Subcutaneous adipose tissue (tissue), 4 donors: ENCODE measurements around the gene SNRPB. TPM values are rescaled to one million over a fixed set of nuclear protein-coding genes. Genes with fewer than 3 reads are reported as not detected.

Experiments used
- total RNA-seq, 4 donors: library from RNA; depleted of rRNA; stranded (reverse); fragments of >200 nt; gene quantifications; one replicate each; pipeline ENCODE4 v1.1.0, GENCODE V29; 2016
- TF ChIP-seq, protein P1 (sequence below): fragments of 450-650 bp; IDR thresholded peaks from one replicate; pipeline ENCODE4 v1.5.1; 2016; ENCODE audit warnings: low read depth, mild to moderate bottlenecking, control low read depth, antibody characterized with exemption, moderate library complexity

The SNRPB gene
- total RNA-seq, 4 donors from 2014 or later: 101 to 119 (median 116) TPM

DNA sequence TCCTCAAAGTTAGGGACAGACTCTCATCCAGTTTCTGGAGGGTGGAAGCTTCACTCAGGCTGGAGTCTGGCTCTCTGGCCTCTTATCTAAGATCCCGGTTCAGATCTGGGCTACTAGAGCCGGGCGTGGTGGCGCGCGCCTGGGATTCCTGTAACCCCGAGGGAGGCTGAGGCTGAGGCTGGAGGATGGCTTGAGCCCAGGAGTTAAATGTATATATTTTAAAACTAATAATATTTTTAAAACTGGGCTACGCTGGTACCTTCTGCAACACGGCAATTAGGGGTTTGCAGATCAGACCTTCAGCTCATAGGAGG lies 38.8 kb upstream of the SNRPB start:
- TF ChIP-seq, protein P1, sequence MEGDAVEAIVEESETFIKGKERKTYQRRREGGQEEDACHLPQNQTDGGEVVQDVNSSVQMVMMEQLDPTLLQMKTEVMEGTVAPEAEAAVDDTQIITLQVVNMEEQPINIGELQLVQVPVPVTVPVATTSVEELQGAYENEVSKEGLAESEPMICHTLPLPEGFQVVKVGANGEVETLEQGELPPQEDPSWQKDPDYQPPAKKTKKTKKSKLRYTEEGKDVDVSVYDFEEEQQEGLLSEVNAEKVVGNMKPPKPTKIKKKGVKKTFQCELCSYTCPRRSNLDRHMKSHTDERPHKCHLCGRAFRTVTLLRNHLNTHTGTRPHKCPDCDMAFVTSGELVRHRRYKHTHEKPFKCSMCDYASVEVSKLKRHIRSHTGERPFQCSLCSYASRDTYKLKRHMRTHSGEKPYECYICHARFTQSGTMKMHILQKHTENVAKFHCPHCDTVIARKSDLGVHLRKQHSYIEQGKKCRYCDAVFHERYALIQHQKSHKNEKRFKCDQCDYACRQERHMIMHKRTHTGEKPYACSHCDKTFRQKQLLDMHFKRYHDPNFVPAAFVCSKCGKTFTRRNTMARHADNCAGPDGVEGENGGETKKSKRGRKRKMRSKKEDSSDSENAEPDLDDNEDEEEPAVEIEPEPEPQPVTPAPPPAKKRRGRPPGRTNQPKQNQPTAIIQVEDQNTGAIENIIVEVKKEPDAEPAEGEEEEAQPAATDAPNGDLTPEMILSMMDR: no peak

DNA sequence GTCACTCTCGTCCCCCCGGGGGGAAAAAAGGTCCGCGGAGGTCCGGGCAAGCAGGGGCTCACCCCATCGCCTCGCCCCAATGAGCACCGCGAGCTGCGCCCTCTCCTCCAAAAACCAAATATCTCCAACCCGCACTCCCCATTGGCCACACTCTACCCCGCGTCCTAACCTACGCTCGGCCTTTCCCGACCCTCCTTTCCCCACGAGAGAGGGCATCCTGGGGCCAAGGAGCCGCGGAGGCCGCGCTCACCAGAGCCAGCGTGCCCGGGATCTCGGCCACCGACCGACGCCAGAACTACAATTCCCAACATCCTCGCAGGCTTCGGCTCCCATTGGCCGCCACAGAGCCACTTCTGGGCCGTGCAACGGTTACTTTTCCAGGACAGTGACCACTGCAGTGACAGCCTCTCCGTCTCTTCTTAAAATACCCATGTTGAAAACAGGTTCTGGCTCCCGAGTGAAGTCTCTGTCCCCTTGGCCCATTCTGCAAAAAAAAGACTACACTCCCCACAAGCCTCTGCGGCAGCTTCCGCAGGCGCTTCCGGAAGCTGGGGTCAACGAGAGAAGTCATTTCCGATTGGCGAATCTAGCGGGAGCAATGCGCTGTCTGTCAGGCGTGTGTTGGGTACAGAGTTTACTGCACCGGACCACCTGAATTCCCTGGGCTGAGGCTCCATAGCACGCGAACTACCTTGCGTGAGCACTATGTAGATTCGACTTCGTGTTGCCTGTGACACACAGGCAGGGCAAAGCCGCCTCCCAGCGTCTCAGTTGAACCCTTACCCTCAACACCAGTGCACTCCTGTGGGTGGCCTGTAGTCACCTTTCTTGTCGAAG lies 38.3 kb upstream of the SNRPB start, which contains the start of gene ZNF343:
TSS of gene ZNF343 (minus strand) at position 285 of the 837 bp plus-strand sequence. CDS start 15,020 bp downstream, outside the sequence.
- TF ChIP-seq, protein P1: no peak

DNA sequence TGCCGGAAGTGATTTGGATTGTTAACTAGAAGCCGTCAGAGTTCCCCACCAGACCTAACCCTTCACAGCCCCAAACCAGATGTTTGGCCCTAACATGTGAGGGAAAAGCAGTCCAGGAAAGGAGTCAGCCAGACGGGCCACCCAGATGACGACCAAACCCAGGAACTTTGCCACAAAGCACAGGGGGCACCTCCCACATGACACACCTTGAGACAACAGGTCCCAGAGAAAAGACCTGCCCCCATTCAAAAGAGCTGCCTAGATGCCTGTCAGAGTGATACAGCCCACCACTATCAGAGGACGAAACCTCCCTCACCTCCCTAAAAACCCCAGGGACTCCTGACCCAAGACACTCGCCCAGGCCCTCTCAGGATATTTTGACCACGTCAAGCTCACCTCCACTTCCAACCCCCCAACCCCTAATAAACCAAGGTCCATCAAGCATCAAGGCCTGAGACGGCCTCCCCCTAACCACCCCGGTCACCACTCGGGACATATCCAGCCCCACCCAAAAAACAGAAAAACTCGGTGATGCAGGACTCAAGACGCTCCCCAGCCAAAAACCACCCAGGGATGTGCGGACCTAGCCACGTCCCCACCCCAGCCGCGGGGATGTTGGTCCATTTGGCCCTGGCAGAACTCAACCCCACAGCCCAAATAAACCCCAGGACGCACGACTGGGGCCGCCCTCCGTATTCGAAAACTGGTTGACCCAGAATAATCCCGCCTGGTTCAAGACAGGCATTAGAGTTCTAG lies 37.5 kb upstream of the SNRPB start:
- TF ChIP-seq, protein P1: no peak

DNA sequence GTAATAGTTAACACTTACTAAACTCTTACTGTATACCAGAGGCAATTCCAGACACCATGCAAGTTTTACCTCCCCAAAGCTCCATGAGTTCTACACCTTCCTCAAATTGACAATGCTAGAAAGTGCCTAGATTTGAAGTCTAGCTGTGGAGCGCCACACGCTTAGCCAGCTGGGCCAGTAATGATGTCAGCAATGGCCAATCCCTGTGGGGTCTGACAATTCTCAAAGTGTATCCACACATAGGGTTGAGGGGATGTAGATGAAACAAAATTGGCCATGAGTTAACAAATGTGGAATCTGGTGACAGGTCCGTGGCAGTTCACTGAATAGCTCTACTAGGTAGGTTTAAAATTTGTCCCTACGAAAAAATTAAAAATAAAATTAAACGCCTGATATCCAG lies 36.9 kb upstream of the SNRPB start:
- TF ChIP-seq, protein P1: no peak

DNA sequence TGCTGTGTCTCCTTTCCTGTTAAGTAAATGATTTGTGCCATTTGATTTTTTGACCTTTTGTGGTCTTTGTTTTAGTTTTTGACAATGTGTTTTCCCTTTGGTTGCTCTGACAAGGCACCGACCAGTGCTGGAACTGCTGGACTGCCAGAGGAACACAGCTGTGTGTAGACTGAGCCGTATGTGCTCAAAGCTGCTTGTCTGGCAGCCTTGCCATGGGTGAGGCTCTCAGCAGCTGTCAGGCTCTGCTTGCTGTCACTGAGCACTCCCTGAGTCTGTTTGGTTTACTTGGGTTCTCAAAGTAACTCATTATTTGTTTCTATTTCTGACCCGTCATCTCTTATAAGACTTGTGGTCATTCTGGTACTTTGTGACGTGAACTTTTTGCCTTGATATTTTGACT lies 15.1 kb upstream of the SNRPB start:
- TF ChIP-seq, protein P1: no peak

DNA sequence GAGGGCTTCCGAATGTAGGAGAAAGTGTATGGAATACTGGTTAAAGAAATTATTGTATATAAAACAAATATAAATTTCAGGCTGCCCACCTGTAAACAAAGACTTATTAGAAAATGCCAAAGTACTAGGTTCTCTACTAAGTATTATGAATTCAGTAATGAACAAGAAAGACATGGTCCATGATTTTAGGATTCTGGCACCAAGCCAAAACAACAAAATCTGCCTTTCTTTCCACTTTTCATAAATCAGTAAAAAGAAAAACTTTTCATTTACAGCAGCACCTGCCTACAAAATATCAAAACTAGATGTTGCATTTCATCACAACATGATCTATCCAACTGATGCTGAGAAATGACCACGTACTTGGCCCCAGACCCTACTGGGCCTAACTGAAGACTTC lies 14.5 kb upstream of the SNRPB start:
- TF ChIP-seq, protein P1: no peak

DNA sequence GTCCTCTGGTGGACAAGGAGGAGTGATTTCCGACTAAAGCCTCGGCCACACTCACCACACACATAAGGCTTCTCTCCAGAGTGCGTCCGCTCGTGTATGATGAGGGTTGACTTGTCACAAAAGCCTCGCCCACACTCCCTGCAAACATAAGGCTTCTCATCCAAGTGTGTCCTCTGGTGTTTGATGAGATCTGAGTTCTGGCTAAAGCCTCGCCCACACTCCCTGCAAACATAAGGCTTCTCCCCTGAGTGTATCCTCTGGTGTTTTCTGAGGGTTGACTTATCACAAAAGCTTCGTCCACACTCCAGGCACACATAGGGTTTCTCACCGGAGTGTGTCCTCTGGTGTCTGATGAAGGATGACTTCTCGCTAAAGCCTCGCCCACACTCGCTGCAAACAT lies 12.9 kb upstream of the SNRPB start:
- TF ChIP-seq, protein P1: no peak
